NAMALWA (cell line): ENCODE results near the gene GAS6.

Source experiments
- DNase-seq: peaks from one replicate; pipeline ENCODE4 v3.0.0-alpha.2; 2015; ENCODE audit warnings: low spot score

The GAS6 gene

GRCh38 chr13:113770937-113771336 lies 92.9 kb downstream of the GAS6 start:
- DNase-seq = no peak
